Activated T-helper 1 cell treated with Interleukin-2 at 50 U/mL for 16 hours (primary cell): ENCODE data around the gene RILP.

ENCODE experiments used
- DNase-seq: peaks from one replicate; pipeline ENCODE4 v3.0.0-alpha.2; 2020; ENCODE audit warnings: low read depth

RILP gene

GRCh38 chr17:1647802-1648171, 1.9 kb downstream of the RILP start:
- DNase-seq, result no peak

- DNase-seq, result no peak
Measured at GRCh38 chr17:1646199-1646875, 3.3 kb downstream of the RILP start.

- DNase-seq, result no peak
Measured at GRCh38 chr17:1645207-1646171, 4.2 kb downstream of the RILP start, which contains the start of gene SCARF1. SCARF1 (minus strand) TSS chr17:1645732; CDS start chr17:1645697, 35 bp downstream.

- DNase-seq, result no peak
Measured at GRCh38 chr17:1644493-1645206, 5.0 kb downstream of the RILP start.

- no peak for DNase-seq
Measured at GRCh38 chr17:1643999-1644492, 5.6 kb downstream of the RILP start.

- DNase-seq, result peak; percentile 51
Measured at GRCh38 chr17:1643293-1643998, 6.2 kb downstream of the RILP start.

- no peak for DNase-seq
Measured at GRCh38 chr17:1641065-1641403, 8.6 kb downstream of the RILP start.

GRCh38 chr17:1640329-1641064, 9.2 kb downstream of the RILP start:
- no peak for DNase-seq

GRCh38 chr17:1639549-1640180, 10.0 kb downstream of the RILP start:
- no peak for DNase-seq

- DNase-seq, result no peak
Measured at GRCh38 chr17:1638624-1639300, 10.9 kb downstream of the RILP start.

- DNase-seq, result no peak
Measured at GRCh38 chr17:1638171-1638590, 11.5 kb downstream of the RILP start.

GRCh38 chr17:1636732-1637285, 12.9 kb downstream of the RILP start:
- DNase-seq, result no peak

GRCh38 chr17:1635675-1636465, 13.8 kb downstream of the RILP start:
- DNase-seq, result no peak

- no peak for DNase-seq
Measured at GRCh38 chr17:1634841-1635650, 14.6 kb downstream of the RILP start.

GRCh38 chr17:1630662-1631061, 19.0 kb downstream of the RILP start:
- no peak for DNase-seq

- DNase-seq, result peak; percentile 55
Measured at GRCh38 chr17:1629504-1630310, 20.0 kb downstream of the RILP start.

- DNase-seq, result peak; percentile 82
Measured at GRCh38 chr17:1628856-1629503, 20.7 kb downstream of the RILP start.
